ENCODE measurements around the gene EPS15. TPM values are rescaled to one million over a fixed set of nuclear protein-coding genes. Genes with fewer than 3 reads are reported as not detected.

The EPS15 gene
- total and polyA plus RNA-seq, 9 of the 15 experiments (the other 6 are each of a cell fraction or from before 2014, with no cell fraction given), result 23.1 to 69.0 (median 41.7) TPM

DNA sequence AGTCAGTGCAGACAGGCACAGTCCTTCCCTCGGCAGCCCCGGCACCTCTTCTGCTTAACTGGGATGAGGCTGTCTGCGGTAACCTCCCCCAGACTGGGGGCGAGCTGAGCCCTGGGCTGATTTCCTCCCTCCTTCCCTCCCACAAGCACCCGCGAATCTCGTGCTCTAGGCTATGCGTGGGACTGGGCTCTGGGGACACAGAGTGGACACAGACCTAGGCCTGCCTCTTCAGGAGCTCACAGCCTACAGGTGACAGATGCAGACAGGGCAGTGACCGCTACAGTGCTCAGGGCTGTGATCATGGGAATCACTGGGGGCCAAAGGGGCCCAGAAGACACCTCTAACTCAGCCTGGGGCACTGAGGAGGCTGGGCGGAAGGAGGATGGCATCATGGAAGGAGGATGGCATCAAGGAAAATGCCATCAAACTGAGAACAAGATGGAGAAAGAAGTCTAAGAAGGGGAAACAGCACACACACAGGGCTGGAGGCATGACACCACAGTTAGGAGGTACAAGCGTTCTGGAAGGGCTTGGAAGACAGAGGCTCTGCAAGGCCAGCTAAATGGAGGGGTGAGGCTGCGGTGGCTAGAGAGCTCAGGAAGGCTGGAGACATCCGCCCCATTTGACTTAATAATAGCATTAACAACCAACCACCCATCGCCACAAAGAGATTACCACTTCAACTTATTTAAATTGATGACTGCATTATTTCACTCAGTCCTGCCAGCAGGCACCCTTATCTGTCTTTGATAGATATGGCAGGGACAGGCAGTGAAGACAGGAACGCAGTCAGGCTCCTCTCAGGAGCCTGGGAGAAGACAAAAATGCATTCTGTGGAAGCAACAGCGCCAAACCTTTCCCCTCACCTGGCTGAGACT is 192.9 kb downstream of the EPS15 start (continued):
- TF ChIP-seq, protein P1, sequence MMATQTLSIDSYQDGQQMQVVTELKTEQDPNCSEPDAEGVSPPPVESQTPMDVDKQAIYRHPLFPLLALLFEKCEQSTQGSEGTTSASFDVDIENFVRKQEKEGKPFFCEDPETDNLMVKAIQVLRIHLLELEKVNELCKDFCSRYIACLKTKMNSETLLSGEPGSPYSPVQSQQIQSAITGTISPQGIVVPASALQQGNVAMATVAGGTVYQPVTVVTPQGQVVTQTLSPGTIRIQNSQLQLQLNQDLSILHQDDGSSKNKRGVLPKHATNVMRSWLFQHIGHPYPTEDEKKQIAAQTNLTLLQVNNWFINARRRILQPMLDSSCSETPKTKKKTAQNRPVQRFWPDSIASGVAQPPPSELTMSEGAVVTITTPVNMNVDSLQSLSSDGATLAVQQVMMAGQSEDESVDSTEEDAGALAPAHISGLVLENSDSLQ (IDR thresholded peaks at IDR 0.05), result peak; percentile 39; the same call in 1 of the 2 replicates
- no peak for TF ChIP-seq SP1 (CRISPR knock-in tag; IDR thresholded peaks at IDR 0.05)
- TF ChIP-seq CBFA2T3 (IDR thresholded peaks at IDR 0.05), result no peak
- TF ChIP-seq NR2C1 (IDR thresholded peaks at IDR 0.05), result no peak
- TF ChIP-seq NR2C1 (tag; IDR thresholded peaks at IDR 0.05), result no peak
- no peak for TF ChIP-seq ZFP36 (IDR thresholded peaks at IDR 0.05; ENCODE audit: low read depth, low read length, partially characterized antibody)
- TF ChIP-seq, protein P2, sequence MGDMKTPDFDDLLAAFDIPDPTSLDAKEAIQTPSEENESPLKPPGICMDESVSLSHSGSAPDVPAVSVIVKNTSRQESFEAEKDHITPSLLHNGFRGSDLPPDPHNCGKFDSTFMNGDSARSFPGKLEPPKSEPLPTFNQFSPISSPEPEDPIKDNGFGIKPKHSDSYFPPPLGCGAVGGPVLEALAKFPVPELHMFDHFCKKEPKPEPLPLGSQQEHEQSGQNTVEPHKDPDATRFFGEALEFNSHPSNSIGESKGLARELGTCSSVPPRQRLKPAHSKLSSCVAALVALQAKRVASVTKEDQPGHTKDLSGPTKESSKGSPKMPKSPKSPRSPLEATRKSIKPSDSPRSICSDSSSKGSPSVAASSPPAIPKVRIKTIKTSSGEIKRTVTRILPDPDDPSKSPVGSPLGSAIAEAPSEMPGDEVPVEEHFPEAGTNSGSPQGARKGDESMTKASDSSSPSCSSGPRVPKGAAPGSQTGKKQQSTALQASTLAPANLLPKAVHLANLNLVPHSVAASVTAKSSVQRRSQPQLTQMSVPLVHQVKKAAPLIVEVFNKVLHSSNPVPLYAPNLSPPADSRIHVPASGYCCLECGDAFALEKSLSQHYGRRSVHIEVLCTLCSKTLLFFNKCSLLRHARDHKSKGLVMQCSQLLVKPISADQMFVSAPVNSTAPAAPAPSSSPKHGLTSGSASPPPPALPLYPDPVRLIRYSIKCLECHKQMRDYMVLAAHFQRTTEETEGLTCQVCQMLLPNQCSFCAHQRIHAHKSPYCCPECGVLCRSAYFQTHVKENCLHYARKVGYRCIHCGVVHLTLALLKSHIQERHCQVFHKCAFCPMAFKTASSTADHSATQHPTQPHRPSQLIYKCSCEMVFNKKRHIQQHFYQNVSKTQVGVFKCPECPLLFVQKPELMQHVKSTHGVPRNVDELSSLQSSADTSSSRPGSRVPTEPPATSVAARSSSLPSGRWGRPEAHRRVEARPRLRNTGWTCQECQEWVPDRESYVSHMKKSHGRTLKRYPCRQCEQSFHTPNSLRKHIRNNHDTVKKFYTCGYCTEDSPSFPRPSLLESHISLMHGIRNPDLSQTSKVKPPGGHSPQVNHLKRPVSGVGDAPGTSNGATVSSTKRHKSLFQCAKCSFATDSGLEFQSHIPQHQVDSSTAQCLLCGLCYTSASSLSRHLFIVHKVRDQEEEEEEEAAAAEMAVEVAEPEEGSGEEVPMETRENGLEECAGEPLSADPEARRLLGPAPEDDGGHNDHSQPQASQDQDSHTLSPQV (IDR thresholded peaks at IDR 0.05), result no peak; the same call in 1 of the 2 replicates
- no peak for TF ChIP-seq SRF (CRISPR knock-in tag; IDR thresholded peaks at IDR 0.05)
- TF ChIP-seq ZNF384 (IDR thresholded peaks at IDR 0.05; ENCODE audit: low read depth, low read length), result no peak
- no peak for TF ChIP-seq NFIX (CRISPR knock-in tag; IDR thresholded peaks at IDR 0.05; ENCODE audit: low read depth)
- TF ChIP-seq SNIP1 (IDR thresholded peaks at IDR 0.05; ENCODE audit: low read depth), result no peak
- TF ChIP-seq ZKSCAN1 (IDR thresholded peaks at IDR 0.05; ENCODE audit: low read depth, low read length), result no peak
- no peak for TF ChIP-seq FOXJ2 (tag; IDR thresholded peaks at IDR 0.05)
- TF ChIP-seq, protein P3, sequence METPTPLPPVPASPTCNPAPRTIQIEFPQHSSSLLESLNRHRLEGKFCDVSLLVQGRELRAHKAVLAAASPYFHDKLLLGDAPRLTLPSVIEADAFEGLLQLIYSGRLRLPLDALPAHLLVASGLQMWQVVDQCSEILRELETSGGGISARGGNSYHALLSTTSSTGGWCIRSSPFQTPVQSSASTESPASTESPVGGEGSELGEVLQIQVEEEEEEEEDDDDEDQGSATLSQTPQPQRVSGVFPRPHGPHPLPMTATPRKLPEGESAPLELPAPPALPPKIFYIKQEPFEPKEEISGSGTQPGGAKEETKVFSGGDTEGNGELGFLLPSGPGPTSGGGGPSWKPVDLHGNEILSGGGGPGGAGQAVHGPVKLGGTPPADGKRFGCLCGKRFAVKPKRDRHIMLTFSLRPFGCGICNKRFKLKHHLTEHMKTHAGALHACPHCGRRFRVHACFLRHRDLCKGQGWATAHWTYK (CRISPR knock-in tag; IDR thresholded peaks at IDR 0.05), result no peak
- TF ChIP-seq ZBTB8A (IDR thresholded peaks at IDR 0.05; ENCODE audit: partially characterized antibody), result no peak
- no peak for TF ChIP-seq POLR2H (tag; IDR thresholded peaks at IDR 0.05; ENCODE audit: low read depth)
- peak; percentile 31; the same call in 1 of the 2 replicates for TF ChIP-seq MTA3 (IDR thresholded peaks at IDR 0.05; ENCODE audit: borderline replicate concordance)
- no peak for TF ChIP-seq ZNF282 (CRISPR knock-in tag; IDR thresholded peaks at IDR 0.05)
- peak; percentile 28; the same call in 1 of the 2 replicates for TF ChIP-seq JUND (IDR thresholded peaks at IDR 0.05; ENCODE audit: borderline replicate concordance, low read depth, low read length)
- peak; percentile 26; the same call in 2 of the 3 replicates for TF ChIP-seq JUND (tag; IDR thresholded peaks at IDR 0.05; ENCODE audit: borderline replicate concordance, low read depth, low read length)
- TF ChIP-seq TRIM28 (IDR thresholded peaks at IDR 0.05), result no peak
- no peak for TF ChIP-seq HMG20B (CRISPR knock-in tag; IDR thresholded peaks at IDR 0.05)
- no peak for TF ChIP-seq SRSF9 (IDR thresholded peaks at IDR 0.05; ENCODE audit: borderline replicate concordance, low read depth, low read length)
- peak; percentile 55; the same call in 1 of the 2 replicates for TF ChIP-seq CTBP1 (IDR thresholded peaks at IDR 0.05; ENCODE audit: borderline replicate concordance)

Data from K562 (cell line).